DMS53 treated with DMSO at 0.1 percent for 48 hours (cell line): ENCODE measurements around the gene ATP6AP2.
A peak's percentile ranks its signal among the peaks of the same experiment; 100 is the strongest.
"Not testable (repeated sequence)": the region's sequence is repeated elsewhere in the genome, so short reads cannot be mapped to it uniquely, and the experiment has no call there.

Experiments
- DNase-seq: peaks from one replicate; lab custom pipeline; 2025; ENCODE audit not compliant: unreplicated experiment; lab: John Stamatoyannopoulos, UW

Gene ATP6AP2, protein sequence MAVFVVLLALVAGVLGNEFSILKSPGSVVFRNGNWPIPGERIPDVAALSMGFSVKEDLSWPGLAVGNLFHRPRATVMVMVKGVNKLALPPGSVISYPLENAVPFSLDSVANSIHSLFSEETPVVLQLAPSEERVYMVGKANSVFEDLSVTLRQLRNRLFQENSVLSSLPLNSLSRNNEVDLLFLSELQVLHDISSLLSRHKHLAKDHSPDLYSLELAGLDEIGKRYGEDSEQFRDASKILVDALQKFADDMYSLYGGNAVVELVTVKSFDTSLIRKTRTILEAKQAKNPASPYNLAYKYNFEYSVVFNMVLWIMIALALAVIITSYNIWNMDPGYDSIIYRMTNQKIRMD

DNA sequence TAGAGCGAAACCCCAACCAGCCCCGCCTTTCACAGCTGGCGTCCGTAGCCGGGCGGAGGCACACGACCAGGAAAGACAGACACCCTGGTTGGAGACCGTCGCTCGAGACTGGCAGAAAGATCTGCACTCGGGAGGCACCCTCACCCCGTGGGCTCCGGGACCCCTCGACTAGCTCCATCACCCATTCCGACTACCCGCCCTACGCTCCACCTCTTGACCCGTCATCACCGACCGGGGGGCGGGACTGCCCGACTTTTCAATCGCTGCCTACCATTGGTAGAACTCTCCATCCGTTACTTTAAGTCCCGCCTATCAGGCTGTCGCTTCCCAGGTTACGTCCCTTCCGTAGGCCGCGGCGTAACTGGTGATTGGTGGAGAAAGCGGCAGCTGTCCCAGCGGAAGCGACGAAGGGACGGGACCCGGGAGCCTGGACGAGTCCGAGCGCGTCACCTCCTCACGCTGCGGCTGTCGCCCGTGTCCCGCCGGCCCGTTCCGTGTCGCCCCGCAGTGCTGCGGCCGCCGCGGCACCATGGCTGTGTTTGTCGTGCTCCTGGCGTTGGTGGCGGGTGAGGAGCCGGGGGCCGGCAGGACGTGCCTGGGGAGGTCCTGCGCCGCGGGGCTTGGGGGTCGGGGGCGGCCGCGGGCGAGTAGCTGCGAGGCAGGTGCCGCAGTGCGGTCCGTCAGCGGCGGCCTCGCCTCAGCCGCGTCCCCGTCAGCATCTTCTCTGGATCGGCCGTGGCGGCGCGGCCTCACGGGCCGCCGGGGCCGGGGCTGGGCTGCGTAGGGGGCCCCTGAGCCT lies at the start of gene ATP6AP2:
TSS of gene ATP6AP2 (plus strand) at position 434 of the 799 bp plus-strand sequence. CDS start at position 530, 96 bp downstream.
- peak; percentile 90 for DNase-seq

DNA sequence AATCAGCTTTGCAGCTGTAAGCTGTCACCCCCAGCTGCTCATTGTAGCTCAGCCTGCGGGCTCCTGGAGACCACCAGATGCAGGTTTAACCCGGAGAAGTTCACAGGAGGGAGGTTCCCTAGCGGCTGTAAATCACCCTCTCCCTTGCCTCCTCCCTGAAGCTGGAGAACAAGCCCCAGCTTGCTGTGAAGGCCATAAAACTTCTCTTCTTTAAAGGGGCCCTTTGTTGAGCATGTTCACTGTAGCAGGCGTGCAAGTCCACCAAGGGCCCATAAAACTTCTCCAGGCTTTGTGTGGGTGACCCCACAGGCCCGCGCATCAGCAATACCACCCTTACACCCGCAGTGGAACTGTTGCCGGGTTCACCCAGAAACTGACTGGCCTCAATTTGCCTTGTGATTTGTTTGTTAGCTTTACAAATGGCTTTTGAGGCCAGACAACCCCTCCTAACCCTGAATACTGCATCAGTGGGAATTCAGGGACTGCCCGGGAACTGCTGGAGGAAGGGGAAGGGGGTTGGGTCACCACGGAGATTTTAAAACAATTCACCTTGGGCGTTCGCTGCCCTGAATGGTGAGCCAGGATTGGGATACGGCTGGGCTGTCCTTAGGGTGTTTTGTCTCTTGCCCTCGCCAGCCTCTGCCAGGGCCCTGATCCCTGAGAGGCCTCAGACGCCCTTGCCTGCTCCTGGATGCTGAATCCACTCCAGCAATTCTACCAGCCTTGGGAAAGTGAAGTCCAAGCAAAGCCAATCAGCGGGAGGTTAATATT lies 49.5 kb upstream of the ATP6AP2 start:
- DNase-seq: no peak

DNA sequence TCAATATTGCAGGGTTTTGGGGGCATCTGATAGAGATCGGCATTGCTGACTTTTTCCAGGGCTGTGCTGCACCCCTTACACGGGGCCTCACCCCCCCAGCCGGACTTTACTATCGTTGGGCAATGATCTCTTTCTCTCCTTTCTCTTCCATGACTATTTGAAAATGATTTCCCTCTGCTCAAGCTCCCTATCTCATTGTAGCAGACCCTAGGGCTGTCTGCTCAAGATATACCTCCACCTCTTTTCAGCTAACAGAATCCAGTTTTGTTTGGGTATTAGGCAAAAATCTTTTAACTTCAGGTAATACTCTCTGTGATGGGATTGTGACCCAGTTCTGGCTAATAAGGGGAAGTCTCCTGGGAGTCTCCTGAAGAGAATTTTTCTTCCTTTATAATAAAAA lies 43.5 kb upstream of the ATP6AP2 start:
- DNase-seq: no peak

DNA sequence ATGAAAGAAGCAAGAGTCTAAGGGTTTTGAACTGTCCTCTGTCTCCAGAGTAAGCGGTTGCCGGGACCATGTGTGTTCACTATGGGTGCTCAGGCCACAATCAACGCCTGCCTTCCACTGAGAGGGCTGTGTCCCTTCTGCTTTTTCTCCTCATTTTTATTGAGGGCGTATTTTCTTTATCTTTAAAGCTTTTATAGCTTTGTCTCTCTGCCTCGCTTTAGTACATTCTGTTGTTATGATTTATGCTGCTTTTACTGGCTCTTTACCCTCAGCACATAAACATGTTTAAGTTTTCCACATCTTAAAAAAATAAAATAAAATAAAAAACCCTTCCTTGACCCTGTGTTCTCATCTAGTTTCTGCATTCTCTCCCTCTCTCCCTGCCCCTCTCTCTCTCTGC lies 42.4 kb upstream of the ATP6AP2 start:
- DNase-seq: no peak

DNA sequence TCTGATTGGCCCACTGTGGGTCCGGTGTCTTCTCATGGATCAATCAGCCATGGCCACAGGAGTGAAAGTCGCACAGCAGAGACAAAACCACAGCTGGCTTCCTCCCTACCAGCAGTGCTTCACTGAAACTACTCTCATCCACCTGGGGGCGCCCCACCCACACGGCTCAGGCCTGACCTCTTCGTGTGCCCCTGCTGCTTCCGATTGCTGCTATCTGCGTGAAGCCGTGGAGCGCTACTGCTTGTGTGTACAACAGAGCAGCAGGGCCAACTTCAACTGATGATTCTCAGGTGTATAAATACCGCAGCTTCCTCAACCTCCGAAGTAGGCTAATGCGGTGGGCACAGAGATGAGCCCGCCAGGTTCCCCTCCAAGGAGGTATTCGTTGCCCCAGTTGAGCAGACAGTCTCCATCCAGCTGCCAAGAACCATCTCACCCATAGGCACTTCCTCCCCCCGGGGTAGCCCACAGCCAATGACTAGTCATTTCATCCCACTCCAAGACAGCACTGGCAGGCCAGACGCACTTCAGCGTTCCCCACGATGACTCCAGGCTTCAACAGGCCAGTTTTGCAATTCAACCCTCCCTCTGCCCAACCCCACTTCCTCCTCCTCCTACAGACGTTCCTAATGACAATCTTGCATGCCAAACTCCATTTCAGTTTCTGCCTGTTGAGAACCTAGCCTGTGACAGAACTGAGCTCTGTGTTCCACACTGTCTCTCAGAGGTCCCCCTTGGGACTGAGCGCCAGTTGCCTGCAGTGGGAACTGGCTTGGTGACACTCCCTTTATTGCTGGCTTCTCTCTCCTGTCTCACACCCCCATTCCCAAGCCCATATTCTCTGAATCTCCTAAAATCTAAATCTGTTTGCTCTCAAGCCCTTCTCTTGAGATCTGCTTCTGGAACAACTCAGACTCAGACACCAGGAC lies 41.3 kb upstream of the ATP6AP2 start:
- DNase-seq: peak; percentile 29

DNA sequence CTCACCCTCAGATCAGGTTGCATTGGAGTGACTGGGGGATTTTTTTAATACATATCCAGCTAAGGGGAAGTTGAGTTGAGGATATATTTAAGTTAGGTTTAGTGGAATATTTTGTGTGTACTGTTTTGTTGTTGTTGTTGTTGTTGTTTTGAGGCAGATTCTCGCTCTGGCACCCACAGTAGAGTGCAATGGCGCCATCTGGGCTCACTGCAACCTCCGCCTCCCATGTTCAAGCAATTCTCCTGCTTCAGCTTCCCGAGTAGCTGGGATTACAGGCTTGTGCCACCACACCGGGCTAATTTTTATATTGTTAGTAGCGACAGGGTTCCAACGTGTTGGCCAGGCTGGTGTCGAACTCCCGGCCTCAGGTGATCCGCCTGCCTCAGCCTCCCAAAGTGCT lies 38.6 kb upstream of the ATP6AP2 start:
- DNase-seq: no peak

DNA sequence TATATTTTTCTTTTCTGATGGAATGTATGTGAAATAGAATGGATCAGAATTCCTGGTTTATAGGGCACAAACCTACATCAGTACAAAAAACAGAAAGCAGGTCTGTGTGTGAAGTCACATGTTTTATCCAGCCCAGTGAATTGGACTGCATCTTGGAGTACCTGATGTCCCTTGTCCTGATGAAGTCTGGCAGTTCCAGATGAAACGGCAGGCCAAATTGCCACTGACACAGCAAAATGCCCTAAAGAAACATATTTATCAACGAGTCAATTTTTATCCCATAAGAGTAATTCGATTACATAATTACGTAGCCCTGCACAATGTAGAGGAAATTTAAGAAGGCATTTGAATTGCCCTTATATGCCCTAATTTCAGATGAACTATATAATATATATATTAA lies 37.8 kb upstream of the ATP6AP2 start:
- no peak for DNase-seq

DNA sequence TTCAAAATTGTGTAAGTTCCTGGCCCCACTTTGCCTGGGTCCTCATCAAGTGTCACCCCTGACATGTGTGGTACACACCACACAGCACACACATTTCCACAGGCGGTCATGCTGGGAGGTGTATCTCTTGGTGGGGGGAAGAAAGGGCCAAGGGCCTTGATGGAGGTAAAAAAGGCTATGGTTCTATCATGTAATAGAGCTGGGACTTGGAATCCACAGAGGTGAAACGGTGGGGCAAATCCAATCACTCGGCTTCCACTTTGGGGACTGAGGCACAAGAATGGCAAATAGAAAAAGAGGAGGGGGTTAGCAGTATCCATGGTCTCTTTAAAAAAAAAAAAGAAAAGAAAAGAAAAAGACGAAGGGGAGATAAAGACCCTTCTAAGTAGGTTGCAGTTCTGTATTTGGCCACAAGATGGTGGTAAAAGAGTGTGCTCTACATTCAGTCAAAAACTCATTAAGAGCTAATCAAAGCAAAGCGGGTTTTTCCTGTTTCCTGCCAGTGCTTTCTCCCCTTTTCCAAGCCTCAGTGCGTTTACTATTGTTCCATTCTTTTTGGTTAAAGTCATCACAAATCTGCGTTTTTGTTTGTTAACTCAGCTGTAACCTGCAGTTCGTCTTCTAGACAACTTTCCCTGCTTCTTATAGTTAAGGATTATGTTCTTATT lies 37.0 kb upstream of the ATP6AP2 start:
- DNase-seq: peak; percentile 78

DNA sequence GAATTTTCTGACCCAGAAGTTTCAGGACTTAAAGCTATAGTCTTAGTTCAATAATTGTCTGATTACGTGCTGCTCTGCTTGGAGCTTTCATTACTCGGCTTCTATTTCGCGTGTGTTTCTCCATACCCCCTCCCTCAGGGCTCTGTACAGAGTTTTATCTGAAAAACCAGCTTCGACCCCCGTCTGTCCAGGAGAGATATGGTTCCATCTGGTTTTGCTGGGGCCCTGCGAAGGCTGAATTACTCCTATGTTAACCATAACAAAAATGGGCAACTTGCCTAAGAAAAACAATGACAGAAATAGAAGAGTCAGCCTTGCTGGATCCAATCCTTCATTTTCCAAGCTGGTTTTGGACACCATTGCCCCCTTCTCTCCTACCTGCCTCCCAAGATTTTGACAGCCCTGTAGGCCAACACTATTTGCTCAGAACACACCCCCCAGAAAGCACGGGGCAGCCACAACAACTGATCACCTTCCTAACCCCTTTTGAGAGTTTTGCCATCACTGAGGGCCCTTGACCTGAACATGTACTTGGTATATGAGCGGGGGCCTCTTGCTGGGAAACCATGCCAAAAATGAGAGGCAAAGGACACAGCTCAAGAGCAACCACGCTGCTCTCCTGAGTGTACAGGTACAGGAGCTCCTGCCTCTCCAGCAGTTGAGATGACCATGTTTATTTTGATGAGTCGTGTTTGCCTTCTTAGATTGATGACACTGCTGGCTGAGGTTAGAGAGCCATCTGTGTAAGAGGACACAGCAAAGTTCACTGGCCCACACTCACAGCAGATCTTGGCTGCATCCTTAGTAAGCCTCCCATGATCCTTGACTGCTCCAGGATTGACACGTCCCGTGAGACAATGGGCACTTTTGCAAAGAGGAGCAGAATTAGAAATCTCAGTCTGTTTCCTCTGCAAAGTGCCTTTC lies 36.2 kb upstream of the ATP6AP2 start:
- DNase-seq: peak; percentile 76

DNA sequence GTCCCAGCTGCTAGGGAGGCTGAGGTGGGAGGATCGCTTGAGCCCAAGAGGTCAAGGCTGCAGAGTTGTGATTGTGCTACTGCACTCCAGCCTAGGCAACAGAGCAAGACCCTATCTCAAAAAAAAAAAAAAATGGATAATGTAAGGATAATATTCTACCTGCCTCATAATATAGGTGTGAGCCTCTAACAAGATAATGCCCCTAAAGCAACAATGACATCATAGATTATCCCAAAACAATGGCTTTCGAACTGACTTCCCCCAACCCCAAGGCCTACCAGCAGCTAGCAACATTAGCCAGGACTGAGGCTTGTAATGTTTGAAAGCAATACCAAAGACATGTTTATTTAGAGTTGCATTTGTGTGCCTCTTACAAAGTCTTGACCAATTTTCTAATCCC lies 33.9 kb upstream of the ATP6AP2 start:
- DNase-seq: no peak

DNA sequence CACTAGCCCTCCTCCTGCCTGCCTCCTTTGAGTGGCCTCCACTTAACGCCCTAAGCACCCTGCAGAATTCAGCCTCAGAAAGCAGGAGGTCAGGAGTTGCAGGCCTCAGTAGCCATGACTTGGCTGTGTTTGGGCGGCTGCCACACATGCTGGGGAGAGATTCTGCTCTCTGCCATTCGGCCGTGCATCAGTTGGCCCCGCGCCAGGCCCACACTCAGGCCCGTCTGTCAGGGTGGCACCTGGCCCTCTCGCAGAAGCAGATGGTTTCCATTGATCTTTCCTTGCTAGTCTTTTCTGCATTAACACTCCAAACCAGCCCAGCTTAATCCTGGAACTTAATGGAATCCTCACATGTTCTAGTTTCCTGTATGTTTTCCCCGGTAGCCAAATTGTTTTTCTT lies 30.7 kb upstream of the ATP6AP2 start:
- peak; percentile 86 for DNase-seq

DNA sequence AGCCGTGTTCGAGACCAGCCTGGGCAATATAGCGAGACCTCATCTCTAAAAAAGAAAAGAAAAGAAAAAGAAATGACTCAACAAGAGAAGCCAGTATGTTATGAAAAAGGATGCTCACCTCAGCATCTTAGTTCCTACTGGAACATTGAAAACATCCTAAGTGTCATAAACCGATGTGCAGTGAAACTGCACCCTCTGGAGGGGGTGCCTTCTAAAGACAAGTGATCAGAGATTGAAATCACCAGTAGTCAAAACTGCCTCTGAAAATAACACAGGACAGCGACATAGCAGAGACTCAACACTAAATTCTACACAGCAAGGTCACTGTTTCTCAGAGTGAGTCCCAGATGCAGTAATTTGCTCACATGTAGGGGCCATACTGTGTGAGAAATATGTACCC lies 28.0 kb upstream of the ATP6AP2 start:
- peak; percentile 3 for DNase-seq

DNA sequence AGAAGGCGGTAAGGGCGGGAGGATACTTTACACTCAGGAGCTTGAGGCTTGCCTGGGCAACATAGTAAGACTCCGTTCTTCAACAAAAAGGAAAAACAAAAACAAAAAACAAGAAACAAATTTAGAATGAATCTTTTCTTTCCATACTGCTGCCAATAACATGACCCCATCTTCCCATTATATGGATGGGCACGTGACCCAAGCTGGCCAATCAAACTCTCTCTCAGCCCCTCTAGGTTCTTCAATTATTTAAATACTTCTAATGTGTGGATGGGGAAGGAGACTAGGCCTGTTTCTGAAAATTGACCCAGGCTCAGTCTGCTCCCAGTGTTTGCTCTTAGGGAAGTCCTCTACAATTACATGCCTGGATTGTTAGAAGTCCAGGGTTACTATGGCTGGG lies 22.2 kb upstream of the ATP6AP2 start:
- no peak for DNase-seq

DNA sequence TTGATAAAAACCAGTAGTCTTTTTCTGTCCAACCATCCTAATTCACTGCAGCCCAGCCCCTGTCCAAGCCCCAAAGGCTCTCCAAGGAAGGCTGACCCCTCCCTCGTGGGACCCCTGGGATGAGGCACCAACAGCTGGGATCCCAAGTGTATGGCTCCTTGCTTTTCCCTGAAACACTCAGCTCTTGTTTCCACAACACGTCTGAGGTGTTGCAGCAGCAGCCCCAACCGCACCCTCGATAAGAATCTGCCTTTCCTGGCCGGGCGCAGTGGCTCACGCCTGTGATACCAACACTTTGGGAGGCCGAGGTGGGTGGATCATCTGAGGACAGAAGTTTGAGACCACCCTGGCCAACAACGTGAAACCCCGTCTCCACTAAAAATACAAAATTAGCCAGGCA lies 17.0 kb upstream of the ATP6AP2 start:
- no peak for DNase-seq

DNA sequence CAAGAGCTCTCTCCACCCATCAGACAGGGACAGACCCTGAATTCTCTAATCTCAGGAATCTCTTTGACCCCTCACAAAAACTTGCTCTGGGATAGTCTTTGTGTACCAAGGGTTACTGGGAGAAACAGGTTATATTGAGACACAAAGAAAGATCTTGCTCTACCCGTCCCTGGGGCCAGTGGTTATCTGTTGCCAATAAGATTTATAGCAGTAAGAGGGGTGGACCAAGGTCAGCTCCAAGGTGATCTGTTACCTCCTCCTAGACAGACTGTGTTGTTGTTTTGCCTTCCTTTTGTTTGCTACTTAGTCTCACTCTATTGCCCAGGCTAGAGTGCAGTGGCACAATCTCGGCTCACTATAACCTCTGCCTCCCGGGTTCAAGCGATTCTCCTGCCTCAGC lies 16.3 kb upstream of the ATP6AP2 start:
- DNase-seq: no peak

DNA sequence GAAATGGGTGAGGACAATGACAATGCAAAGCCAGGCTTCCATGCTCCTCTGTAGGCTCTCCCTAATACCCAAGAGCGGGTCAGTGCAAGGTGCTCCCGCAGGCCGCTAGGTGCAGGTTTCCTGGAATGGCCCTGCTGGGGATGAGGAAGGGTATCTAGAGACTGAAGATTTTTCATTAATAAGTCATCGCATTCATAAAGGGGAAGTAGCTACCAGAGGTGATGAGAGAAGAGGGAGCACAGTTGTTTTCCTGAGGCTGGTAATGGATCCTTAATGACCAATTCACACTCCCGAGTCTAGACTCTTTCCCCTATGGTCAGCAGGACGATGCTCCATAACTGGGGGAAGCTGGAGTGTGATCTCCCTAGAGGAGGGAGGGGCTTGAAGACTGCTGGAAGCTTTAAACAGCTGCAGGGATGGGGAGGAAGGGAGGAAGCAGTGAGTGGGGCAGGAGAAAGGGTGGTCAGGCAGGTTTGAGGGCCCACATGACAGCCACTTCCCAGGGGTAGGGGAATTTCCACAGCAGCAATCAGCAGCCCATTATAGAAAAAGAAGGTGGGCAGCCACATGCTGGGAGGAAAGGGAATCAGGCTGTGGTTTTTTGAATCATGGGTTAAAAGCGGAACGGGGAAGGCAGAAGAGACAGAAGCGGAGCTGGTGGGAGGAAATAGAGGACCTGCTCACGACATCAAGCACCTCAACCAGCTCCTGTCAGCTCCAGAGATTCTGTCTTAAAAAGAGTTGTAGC lies 10.2 kb upstream of the ATP6AP2 start:
- no peak for DNase-seq

DNA sequence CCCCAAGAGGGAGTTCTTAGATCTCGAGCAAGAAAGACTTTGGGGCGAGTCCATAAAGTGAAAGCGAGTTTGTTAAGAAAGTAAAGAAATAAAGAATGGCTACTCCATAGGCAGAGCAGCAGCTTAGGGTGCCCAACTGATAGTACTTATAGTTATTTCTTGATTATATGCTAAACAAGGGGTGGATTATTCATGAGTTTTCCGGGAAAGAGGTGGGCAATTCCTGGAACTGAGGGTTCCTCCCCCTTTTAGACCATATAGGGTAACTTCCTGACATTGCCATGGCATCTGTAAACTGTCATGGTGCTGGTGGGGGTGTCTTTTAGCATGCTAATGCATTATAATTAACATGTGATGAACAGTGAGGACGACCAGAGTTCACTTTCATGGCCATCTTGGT lies 9.6 kb upstream of the ATP6AP2 start:
- DNase-seq: not testable (repeated sequence)

DNA sequence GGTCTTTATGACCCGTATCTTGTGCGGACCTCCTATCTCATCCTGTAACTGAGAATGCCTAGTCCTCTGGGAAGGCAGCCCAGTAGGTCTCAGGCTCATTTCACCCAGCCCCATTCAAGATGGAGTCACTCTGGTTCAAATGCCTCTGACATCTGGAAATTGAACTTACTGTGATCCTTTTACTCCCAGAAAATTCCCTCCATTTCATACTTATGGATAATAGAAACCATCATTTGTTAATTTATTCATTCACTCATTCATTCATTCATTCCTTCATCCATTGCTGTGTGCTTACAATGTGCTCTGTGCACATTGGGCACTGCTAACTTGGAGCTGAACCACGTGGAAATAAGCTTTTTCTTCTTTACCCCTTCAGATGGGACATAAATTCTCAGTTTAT lies 9.2 kb upstream of the ATP6AP2 start:
- no peak for DNase-seq
